ENCODE data around the gene ARL6IP4. TPM values are rescaled to one million over a fixed set of nuclear protein-coding genes. Genes with fewer than 3 reads are reported as not detected.

The ARL6IP4 gene
- total and polyA plus RNA-seq, 9 donors = 169 to 207 (median 191) TPM

- Histone ChIP-seq H3K27ac (ENCODE audit: low read length) (no peak overlapping the region), H3K36me3 (ENCODE audit: control insufficient read depth, insufficient read depth, low read length) (peaks cover 49% of the 10 kb centered on the region), H3K4me3 (ENCODE audit: low read length) (no peak overlapping the region), H3K4me1 (ENCODE audit: control insufficient read depth, insufficient read depth, low read length) (peaks cover 57% of the 10 kb centered on the region), H3K9me3 (replicated peaks; ENCODE audit: control insufficient read depth, low read depth, low read length) (no peaks in the 10 kb centered on the region), H3K27me3 (ENCODE audit: control insufficient read depth, insufficient read depth, low read length) (no peaks in the 10 kb centered on the region)
- WGBS (ENCODE audit: insufficient coverage) = 58% methylated on average over 19 of the region's 21 CpGs
- no peak for DNase-seq
Measured at GRCh38 chr12:122982963-122983788, 2.7 kb downstream of the ARL6IP4 start.

- Histone ChIP-seq H3K4me1 (ENCODE audit: control insufficient read depth, insufficient read depth, low read length) (peaks cover 55% of the 10 kb centered on the region), H3K9me3 (replicated peaks; ENCODE audit: control insufficient read depth, low read depth, low read length) (no peaks in the 10 kb centered on the region), H3K27me3 (ENCODE audit: control insufficient read depth, insufficient read depth, low read length) (no peaks in the 10 kb centered on the region), H3K36me3 (ENCODE audit: control insufficient read depth, insufficient read depth, low read length) (peaks cover 43% of the 10 kb centered on the region), H3K27ac (ENCODE audit: low read length) (no peak overlapping the region), H3K4me3 (ENCODE audit: low read length) (no peak overlapping the region)
- WGBS (ENCODE audit: insufficient coverage) = 19% methylated on average over 7 of the region's 9 CpGs
- DNase-seq = no peak
Measured at GRCh38 chr12:122983789-122984515, 3.5 kb downstream of the ARL6IP4 start.

- Histone ChIP-seq H3K27ac (ENCODE audit: low read length) (peak overlapping the region; percentile 60), H3K4me1 (ENCODE audit: control insufficient read depth, insufficient read depth, low read length) (peaks cover 47% of the 10 kb centered on the region), H3K36me3 (ENCODE audit: control insufficient read depth, insufficient read depth, low read length) (peaks cover 43% of the 10 kb centered on the region), H3K4me3 (ENCODE audit: low read length) (no peak overlapping the region), H3K9me3 (replicated peaks; ENCODE audit: control insufficient read depth, low read depth, low read length) (no peaks in the 10 kb centered on the region), H3K27me3 (ENCODE audit: control insufficient read depth, insufficient read depth, low read length) (no peaks in the 10 kb centered on the region)
- WGBS (ENCODE audit: insufficient coverage) = 22% methylated on average over 32 of the region's 34 CpGs
- DNase-seq = peak; percentile 54
Measured at GRCh38 chr12:122984612-122985337, 4.3 kb downstream of the ARL6IP4 start.

GRCh38 chr12:122985338-122986257 lies 5.1 kb downstream of the ARL6IP4 start:
- peaks cover 44% of the 10 kb centered on the region for H3K4me1 ChIP-seq (ENCODE audit: control insufficient read depth, insufficient read depth, low read length)
- H3K27ac ChIP-seq (ENCODE audit: low read length) = no peak overlapping the region
- no peaks in the 10 kb centered on the region for H3K27me3 ChIP-seq (ENCODE audit: control insufficient read depth, insufficient read depth, low read length)
- 86% methylated on average over 45 of the region's 45 CpGs for WGBS (ENCODE audit: insufficient coverage)
- H3K4me3 ChIP-seq (ENCODE audit: low read length) = no peak overlapping the region
- DNase-seq = no peak
- H3K36me3 ChIP-seq (ENCODE audit: control insufficient read depth, insufficient read depth, low read length) = peaks cover 43% of the 10 kb centered on the region
- no peaks in the 10 kb centered on the region for H3K9me3 ChIP-seq (replicated peaks; ENCODE audit: control insufficient read depth, low read depth, low read length)

- Histone ChIP-seq H3K9me3 (replicated peaks; ENCODE audit: control insufficient read depth, low read depth, low read length) (no peaks in the 10 kb centered on the region), H3K4me3 (ENCODE audit: low read length) (no peak overlapping the region), H3K4me1 (ENCODE audit: control insufficient read depth, insufficient read depth, low read length) (peaks cover 40% of the 10 kb centered on the region), H3K27me3 (ENCODE audit: control insufficient read depth, insufficient read depth, low read length) (no peaks in the 10 kb centered on the region), H3K36me3 (ENCODE audit: control insufficient read depth, insufficient read depth, low read length) (peaks cover 43% of the 10 kb centered on the region), H3K27ac (ENCODE audit: low read length) (no peak overlapping the region)
- no peak for DNase-seq
- WGBS (ENCODE audit: insufficient coverage) = 95% methylated on average over 40 of the region's 40 CpGs
Measured at GRCh38 chr12:122986258-122986871, 5.9 kb downstream of the ARL6IP4 start.

- 91% methylated on average over 36 of the region's 39 CpGs for WGBS (ENCODE audit: insufficient coverage)
- peaks cover 35% of the 10 kb centered on the region for H3K36me3 ChIP-seq (ENCODE audit: control insufficient read depth, insufficient read depth, low read length)
- DNase-seq = no peak
Measured at GRCh38 chr12:122987086-122987951, 6.8 kb downstream of the ARL6IP4 start.

GRCh38 chr12:122988036-122988435 lies 7.6 kb downstream of the ARL6IP4 start:
- Histone ChIP-seq H3K9me3 (replicated peaks; ENCODE audit: control insufficient read depth, low read depth, low read length) (no peaks in the 10 kb centered on the region), H3K36me3 (ENCODE audit: control insufficient read depth, insufficient read depth, low read length) (peaks cover 28% of the 10 kb centered on the region), H3K27me3 (ENCODE audit: control insufficient read depth, insufficient read depth, low read length) (no peaks in the 10 kb centered on the region), H3K4me1 (ENCODE audit: control insufficient read depth, insufficient read depth, low read length) (peaks cover 24% of the 10 kb centered on the region), H3K4me3 (ENCODE audit: low read length) (no peak overlapping the region), H3K27ac (ENCODE audit: low read length) (no peak overlapping the region)
- no peak for DNase-seq
- WGBS (ENCODE audit: insufficient coverage) = 96% methylated on average over 10 of the region's 13 CpGs

More at GRCh38 chr12:122987086-122987951, 6.8 kb downstream of the ARL6IP4 start:
- no peaks in the 10 kb centered on the region for H3K27me3 ChIP-seq (ENCODE audit: control insufficient read depth, insufficient read depth, low read length)
- H3K27ac ChIP-seq (ENCODE audit: low read length) = no peak overlapping the region
- no peak overlapping the region for H3K4me3 ChIP-seq (ENCODE audit: low read length)
- H3K4me1 ChIP-seq (ENCODE audit: control insufficient read depth, insufficient read depth, low read length) = peaks cover 31% of the 10 kb centered on the region
- H3K9me3 ChIP-seq (replicated peaks; ENCODE audit: control insufficient read depth, low read depth, low read length) = no peaks in the 10 kb centered on the region

GRCh38 chr12:122988612-122989212 lies 8.2 kb downstream of the ARL6IP4 start:
- Histone ChIP-seq H3K36me3 (ENCODE audit: control insufficient read depth, insufficient read depth, low read length) (peaks cover 25% of the 10 kb centered on the region), H3K4me3 (ENCODE audit: low read length) (no peak overlapping the region), H3K27me3 (ENCODE audit: control insufficient read depth, insufficient read depth, low read length) (no peaks in the 10 kb centered on the region), H3K27ac (ENCODE audit: low read length) (no peak overlapping the region), H3K9me3 (replicated peaks; ENCODE audit: control insufficient read depth, low read depth, low read length) (no peaks in the 10 kb centered on the region), H3K4me1 (ENCODE audit: control insufficient read depth, insufficient read depth, low read length) (peaks cover 17% of the 10 kb centered on the region)
- 79% methylated on average over 15 of the region's 21 CpGs for WGBS (ENCODE audit: insufficient coverage)
- no peak for DNase-seq

Data from muscle of leg (tissue), 11 donors.